ENCODE results near the gene AGMO. TPM values are rescaled to one million over a fixed set of nuclear protein-coding genes. Genes with fewer than 3 reads are reported as not detected.

The AGMO gene
- total RNA-seq, 1 experiment from 2014 or later = 13.2 TPM

- no TSS peak for BruUV-seq (replicated peaks)
- intact Hi-C loops (cut with micrococcal nuclease; ENCODE audit: unreplicated experiment) = no loop called here
- Mint-ChIP-seq H3K9me3 (ENCODE audit: low read depth, unreplicated experiment) (peaks cover 3% of the 10 kb centered on the region), H3K36me3 (ENCODE audit: insufficient read depth, unreplicated experiment) (no peaks in the 10 kb centered on the region), H3K27ac (ENCODE audit: unreplicated experiment) (no peak overlapping the region), H3K4me1 (ENCODE audit: low read depth, unreplicated experiment) (no peaks in the 10 kb centered on the region), H3K27me3 (ENCODE audit: unreplicated experiment) (no peaks in the 10 kb centered on the region), H3K4me3 (ENCODE audit: low read depth, unreplicated experiment) (no peak overlapping the region)
- no peak for TF ChIP-seq CTCF (IDR thresholded peaks at IDR 0.05; ENCODE audit: unreplicated experiment)
- CTCF ChIA-PET = no interaction called here
- no peak for DNase-seq
Measured at GRCh38 chr7:15315678-15316077, 246.1 kb downstream of the AGMO start.

GRCh38 chr7:15314922-15315321 lies 246.9 kb downstream of the AGMO start:
- Mint-ChIP-seq H3K9me3 (ENCODE audit: low read depth, unreplicated experiment) (peaks cover 3% of the 10 kb centered on the region), H3K27ac (ENCODE audit: unreplicated experiment) (no peak overlapping the region), H3K36me3 (ENCODE audit: insufficient read depth, unreplicated experiment) (no peaks in the 10 kb centered on the region), H3K27me3 (ENCODE audit: unreplicated experiment) (no peaks in the 10 kb centered on the region), H3K4me3 (ENCODE audit: low read depth, unreplicated experiment) (no peak overlapping the region), H3K4me1 (ENCODE audit: low read depth, unreplicated experiment) (no peaks in the 10 kb centered on the region)
- intact Hi-C loops (cut with micrococcal nuclease; ENCODE audit: unreplicated experiment) = no loop called here
- BruUV-seq (replicated peaks) = no TSS peak
- CTCF ChIA-PET = interaction anchor here (0.6 to 0.7 kb wide), 2 partner anchors 1329 to 1496 kb away, joined by 3 to 4 read pairs; no protein-coding TSS in a partner anchor
- no peak for DNase-seq
- TF ChIP-seq CTCF (IDR thresholded peaks at IDR 0.05; ENCODE audit: unreplicated experiment) = no peak

- no peak for TF ChIP-seq CTCF (IDR thresholded peaks at IDR 0.05; ENCODE audit: unreplicated experiment)
- Mint-ChIP-seq H3K9me3 (ENCODE audit: low read depth, unreplicated experiment) (peaks cover 3% of the 10 kb centered on the region), H3K4me1 (ENCODE audit: low read depth, unreplicated experiment) (no peaks in the 10 kb centered on the region), H3K4me3 (ENCODE audit: low read depth, unreplicated experiment) (no peak overlapping the region), H3K36me3 (ENCODE audit: insufficient read depth, unreplicated experiment) (no peaks in the 10 kb centered on the region), H3K27ac (ENCODE audit: unreplicated experiment) (no peak overlapping the region), H3K27me3 (ENCODE audit: unreplicated experiment) (no peaks in the 10 kb centered on the region)
- BruUV-seq (replicated peaks) = no TSS peak
- intact Hi-C loops (cut with micrococcal nuclease; ENCODE audit: unreplicated experiment) = no loop called here
- no peak for DNase-seq
- CTCF ChIA-PET = no interaction called here
Measured at GRCh38 chr7:15313361-15313760, 248.5 kb downstream of the AGMO start.

GRCh38 chr7:15309872-15310271 lies 251.9 kb downstream of the AGMO start:
- Mint-ChIP-seq H3K27ac (ENCODE audit: unreplicated experiment) (no peak overlapping the region), H3K27me3 (ENCODE audit: unreplicated experiment) (no peaks in the 10 kb centered on the region), H3K4me3 (ENCODE audit: low read depth, unreplicated experiment) (no peak overlapping the region), H3K9me3 (ENCODE audit: low read depth, unreplicated experiment) (peaks cover 3% of the 10 kb centered on the region), H3K36me3 (ENCODE audit: insufficient read depth, unreplicated experiment) (no peaks in the 10 kb centered on the region), H3K4me1 (ENCODE audit: low read depth, unreplicated experiment) (no peaks in the 10 kb centered on the region)
- no peak for TF ChIP-seq CTCF (IDR thresholded peaks at IDR 0.05; ENCODE audit: unreplicated experiment)
- CTCF ChIA-PET = no interaction called here
- intact Hi-C loops (cut with micrococcal nuclease; ENCODE audit: unreplicated experiment) = loop anchor here (5.0 to 10.0 kb wide), 3 partner anchors 247 to 595 kb away; no protein-coding TSS in a partner anchor
- BruUV-seq (replicated peaks) = no TSS peak
- no peak for DNase-seq

Measured in Calu3 (cell line).